Astrocyte of the cerebellum (primary cell): ENCODE measurements around the gene CFTR.

Experiments used
- DNase-seq: peaks from one replicate; pipeline ENCODE4 v3.0.0-alpha.2; 2011; ENCODE audit warnings: low read depth
- H3K4me3 ChIP-seq: 2 replicates; pipeline ENCODE4 v1.5.1; 2011; ENCODE audit warnings: mild to moderate bottlenecking, low read depth, low read length, moderate library complexity
- CTCF ChIP-seq: IDR thresholded peaks from 2 replicates; pipeline ENCODE4 v1.5.1; 2012; ENCODE audit warnings: low read length, low read depth, moderate library complexity, mild to moderate bottlenecking; ENCODE audit errors: missing control alignments
- in situ Hi-C: cut with HindIII; loops from 2 replicates; pipeline ENCODE4 v1.10.0; 2017; ENCODE audit warnings: low sequenced_read_pairs

Gene CFTR

GRCh38 chr7:117530390-117530789 lies 50.6 kb downstream of the CFTR start:
- H3K4me3 ChIP-seq, result no peak overlapping the region
- no peak for DNase-seq
- TF ChIP-seq CTCF, result no peak
- in situ Hi-C loops, result no loop called here

- no peak overlapping the region for H3K4me3 ChIP-seq
- in situ Hi-C loops, result no loop called here
- no peak for DNase-seq
- TF ChIP-seq CTCF, result no peak
These were observed 51.9 kb downstream of the CFTR start for GRCh38 chr7:117531595-117532244.

GRCh38 chr7:117538053-117538452 lies 58.2 kb downstream of the CFTR start:
- no peak for DNase-seq
- in situ Hi-C loops, result no loop called here
- no peak for TF ChIP-seq CTCF
- H3K4me3 ChIP-seq, result no peak overlapping the region

GRCh38 chr7:117544061-117544460 lies 64.2 kb downstream of the CFTR start:
- no peak for TF ChIP-seq CTCF
- no peak overlapping the region for H3K4me3 ChIP-seq
- in situ Hi-C loops, result no loop called here
- DNase-seq, result no peak

- no peak overlapping the region for H3K4me3 ChIP-seq
- in situ Hi-C loops, result no loop called here
- TF ChIP-seq CTCF, result no peak
- no peak for DNase-seq
These were observed 68.2 kb downstream of the CFTR start for GRCh38 chr7:117548035-117548434.

- TF ChIP-seq CTCF, result no peak
- in situ Hi-C loops, result no loop called here
These were observed 70.8 kb downstream of the CFTR start for GRCh38 chr7:117550625-117551024.

More at GRCh38 chr7:117550625-117551024, 70.8 kb downstream of the CFTR start:
- no peak overlapping the region for H3K4me3 ChIP-seq
- DNase-seq, result no peak
